Stimulated activated CD4-positive, alpha-beta T cell treated with anti-CD3 and anti-CD28 coated beads, Interleukin-2, amount 100 ng/mL, for 48 hours (primary cell): ENCODE measurements around the gene POLR3E.
"Not testable (repeated sequence)": the region's sequence is repeated elsewhere in the genome, so short reads cannot be mapped to it uniquely, and the experiment has no call there.

Source experiments
- DNase-seq, 2 donors: peaks; one replicate each; pipeline ENCODE4 v3.0.0-alpha.2; 2020

The POLR3E gene

DNA sequence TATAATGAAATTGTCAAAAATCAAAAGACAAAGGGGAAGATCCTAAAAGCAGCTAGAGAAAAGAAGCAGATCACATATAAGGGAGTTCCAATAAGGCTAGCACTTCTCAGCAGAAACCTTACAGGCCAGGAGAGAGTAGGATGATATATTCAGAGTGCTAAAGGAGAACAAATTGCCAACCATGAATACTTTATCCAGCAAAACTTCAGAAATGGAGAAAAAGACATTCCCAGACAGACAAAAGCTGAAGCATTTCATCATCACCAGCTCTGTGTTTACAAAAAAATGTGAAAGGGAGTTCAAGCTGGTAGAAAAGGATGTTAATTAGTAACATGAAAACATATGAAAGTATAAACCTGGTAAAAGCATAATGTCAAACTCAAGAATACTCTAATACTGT, 39.8 kb downstream of the POLR3E start:
- DNase-seq = no peak

DNA sequence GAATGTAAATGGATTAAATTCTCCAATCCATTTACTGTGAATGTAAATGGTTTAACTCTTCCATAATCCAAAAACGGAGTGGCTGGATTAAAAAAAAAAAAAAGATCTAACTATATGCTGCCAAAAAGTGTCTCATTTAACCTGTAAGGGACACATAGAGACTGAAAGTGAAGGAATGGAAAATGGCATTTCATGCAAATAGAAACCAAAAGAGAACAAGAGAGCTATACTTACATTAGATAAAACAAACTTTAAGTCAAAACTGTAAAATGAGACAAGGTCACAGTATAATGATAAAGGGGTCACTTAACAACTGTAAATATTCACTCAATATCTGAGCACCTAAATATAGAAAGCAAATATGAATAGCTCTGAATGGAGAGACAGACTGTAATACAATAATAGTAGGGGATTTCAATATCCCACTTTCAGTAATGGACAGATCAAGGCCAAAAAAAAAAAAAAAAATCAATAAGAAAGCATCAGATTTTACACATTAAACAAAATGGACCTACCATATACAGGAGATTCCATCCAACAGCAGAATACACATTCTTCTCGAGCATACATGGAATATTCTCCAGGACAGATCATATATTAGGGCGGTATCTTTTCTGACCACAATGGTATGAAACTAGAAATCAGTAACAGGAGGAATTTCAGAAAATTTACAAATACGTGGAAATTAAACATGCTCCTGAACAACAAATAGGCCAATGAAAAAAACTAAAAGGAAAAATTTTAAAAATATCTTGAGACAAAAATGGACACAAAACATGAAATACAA, 40.8 kb downstream of the POLR3E start:
- DNase-seq = no peak

DNA sequence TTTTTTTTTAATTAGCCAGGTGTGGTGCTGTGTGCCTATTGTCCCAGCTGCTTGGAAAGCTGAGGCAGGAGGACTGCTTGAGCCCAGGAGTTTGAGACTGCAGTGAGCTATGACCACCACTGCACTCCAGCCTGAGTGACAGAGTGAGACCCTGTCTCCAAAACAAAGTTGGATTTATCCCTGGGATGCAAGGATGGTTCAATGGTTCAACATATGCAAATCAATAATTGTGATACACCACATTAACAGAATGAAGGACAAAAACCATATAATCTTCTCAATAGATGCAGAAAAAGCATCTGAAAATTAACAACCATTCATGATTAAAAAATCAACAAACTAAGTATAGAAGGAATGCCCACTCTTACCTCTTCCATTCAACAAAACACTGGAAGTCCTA, 43.7 kb downstream of the POLR3E start:
- no peak for DNase-seq

DNA sequence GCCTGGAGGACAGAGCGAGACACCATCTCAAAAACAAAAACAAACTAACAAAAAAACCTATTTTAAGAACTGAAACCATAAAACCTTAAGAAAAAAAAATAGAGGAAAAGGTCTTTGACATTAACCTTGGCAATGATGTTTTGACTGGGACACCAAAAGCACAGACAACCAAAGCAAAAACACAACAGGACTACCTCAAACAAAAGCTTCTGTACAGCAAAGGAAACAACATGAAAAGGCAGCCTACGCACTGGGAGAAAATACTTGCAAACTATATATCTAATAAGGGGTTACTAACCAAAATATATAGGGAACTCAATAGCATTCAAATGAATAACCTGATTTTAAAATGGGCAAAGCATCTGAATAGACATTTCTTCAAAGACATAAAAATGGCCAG, 44.9 kb downstream of the POLR3E start:
- DNase-seq = no peak

DNA sequence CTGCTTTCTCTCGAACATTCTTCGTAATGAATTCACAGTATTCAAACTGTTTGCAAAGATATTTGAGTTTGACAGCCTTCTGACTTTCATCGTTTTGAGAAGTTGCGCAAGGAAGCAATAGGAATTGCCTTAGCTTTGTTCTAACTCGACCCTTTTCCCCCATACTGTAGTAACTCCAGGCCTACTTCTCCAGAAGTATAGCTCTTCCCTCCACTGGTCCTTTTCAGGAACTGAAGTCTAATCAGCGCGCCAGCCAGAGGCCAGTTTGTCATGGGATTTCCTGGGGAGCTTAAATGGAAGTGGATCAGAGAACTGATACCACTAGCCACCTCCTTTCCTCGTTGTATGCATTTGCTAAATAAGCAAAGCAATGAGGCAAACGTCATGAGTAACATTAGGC, 49.3 kb downstream of the POLR3E start:
- no peak for DNase-seq

DNA sequence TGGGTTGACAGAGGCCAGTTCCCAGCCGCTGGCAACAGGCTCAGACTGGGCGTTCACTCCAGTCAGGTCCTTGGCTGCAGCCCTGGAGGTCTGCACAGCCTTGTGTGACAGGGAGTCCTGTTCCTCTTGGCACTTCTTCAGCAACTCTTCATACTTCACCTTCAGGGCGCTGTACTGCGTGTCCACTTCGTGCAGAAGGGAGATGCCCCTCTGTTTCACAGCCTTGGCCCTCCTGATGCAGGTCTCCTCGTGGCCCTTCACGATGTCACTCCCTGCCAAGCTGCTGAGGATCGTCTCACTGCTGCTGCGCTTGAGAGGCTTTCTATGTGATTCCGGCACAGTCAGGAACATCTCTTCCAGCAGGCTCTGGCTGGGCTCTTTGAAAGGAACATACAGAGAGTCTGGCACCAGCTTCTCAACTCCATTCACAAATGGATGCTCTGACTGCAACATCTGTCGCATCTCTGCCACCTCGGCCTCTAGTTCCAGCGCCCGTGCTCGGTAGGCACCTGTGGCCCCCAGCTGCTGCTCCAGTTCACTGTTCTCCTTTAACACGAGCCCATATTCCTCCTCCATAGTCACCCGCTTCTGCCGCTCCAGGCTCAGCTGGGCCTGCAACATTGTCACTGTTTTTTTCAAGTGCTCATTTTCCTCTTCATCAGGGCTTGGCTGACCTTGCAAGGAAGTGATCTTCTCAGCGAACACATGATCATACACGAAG, 50.1 kb downstream of the POLR3E start:
- DNase-seq = no peak

DNA sequence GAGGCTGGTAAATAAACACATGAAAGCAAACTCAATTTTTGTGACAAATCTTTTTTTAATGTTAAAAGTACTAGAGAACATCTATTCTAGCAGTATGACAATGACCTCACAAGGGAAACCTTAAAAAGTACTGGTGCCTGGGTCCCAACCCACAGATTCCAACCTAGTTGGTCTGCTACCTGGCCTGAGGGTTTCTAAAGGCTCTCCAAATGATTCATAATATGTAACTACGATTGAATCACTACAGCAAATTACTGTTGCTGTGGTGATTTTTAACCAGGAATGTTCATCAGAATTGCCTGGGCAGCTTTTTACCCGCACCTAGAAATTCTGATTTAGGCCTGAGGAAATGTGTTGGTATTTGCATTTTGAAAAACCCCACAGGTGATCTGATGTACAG, 51.1 kb downstream of the POLR3E start:
- DNase-seq = no peak

DNA sequence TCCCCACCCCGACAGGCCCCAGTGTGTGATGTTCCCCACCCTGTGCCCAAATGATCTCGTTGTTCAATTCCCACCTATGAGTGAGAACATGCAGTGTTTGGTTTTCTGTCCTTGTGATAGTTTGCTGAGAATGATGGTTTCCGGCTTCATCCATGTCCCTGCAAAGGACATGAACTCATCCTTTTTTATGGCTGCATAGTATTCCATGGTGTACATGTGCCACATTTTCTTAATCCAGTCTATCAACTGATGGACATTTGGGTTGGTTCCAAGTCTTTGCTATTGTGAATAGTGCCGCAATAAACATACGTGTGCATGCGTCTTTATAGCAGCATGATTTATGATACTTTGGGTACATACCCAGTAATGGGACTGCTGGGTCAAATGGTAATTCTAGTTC, 53.8 kb downstream of the POLR3E start:
- DNase-seq = not testable (repeated sequence)

DNA sequence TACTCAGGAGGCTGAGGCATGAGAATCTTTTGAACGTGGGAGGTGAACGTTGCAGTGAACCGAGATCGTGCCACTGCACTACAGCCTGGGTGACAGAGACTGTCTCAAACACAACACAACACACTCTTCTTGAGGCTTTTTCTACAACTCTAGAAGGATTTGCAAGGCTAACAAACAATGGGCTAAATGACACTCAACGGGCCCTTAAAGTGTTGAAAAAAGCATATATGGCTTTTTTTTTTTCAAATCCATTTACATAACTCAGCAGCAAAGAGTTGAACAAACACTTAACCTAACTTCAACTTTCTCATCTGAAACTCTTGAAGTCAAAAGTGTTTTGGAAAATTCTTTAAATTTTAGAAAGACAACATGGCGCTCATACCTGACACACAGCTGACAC, 54.9 kb downstream of the POLR3E start:
- no peak for DNase-seq

DNA sequence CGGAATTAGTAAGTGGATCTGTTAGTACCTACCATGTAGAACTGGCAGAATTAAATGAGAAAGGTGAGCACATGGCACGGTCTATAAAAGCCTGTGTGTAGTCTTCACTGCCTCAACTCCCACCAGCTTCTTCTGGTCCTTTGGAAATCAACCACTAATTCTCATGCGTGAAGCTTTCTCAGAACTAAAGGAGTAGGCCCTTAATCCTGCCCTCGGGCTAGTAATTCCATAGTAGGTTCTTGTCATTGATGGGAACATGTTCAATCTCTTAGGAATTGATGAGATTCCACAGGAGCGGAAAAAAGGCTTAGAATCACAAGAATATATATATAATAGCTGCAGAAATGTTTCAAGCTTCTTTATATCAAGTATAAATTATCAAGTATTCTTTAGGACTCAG, 55.5 kb downstream of the POLR3E start:
- no peak for DNase-seq

DNA sequence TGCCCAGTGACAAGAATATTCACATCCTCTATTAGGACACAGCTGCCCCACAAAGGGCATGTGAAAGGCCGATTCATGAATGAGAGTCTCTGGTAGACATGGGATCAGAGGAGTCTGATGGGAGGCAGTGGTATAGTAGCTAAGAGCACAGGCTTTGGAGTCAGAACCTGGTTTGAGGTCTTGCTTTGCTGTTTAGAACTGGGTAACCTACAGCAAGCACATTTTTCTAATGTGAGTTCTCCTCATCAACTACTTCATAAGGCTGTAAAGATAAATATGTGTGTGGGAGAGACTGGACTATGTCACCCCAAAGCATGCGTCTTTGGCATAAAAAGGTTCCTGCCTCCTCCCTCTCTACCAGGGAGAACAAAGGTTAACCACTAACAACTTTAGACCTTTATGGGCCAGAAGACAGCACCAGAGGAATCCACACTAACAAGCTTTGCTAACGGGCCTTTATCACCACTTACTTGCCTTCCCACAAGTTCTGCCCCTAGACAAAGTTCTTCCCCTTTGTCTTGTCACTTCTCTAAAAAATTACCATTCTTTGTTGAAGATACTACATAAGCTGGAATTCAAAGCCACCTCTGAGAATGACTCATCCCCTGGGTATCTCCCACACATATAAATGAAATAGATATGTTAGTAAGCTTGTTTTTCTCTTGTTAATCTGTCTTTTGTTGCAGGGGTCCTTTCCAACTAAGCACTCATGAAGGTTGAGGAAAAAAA, 56.1 kb downstream of the POLR3E start:
- DNase-seq = no peak

DNA sequence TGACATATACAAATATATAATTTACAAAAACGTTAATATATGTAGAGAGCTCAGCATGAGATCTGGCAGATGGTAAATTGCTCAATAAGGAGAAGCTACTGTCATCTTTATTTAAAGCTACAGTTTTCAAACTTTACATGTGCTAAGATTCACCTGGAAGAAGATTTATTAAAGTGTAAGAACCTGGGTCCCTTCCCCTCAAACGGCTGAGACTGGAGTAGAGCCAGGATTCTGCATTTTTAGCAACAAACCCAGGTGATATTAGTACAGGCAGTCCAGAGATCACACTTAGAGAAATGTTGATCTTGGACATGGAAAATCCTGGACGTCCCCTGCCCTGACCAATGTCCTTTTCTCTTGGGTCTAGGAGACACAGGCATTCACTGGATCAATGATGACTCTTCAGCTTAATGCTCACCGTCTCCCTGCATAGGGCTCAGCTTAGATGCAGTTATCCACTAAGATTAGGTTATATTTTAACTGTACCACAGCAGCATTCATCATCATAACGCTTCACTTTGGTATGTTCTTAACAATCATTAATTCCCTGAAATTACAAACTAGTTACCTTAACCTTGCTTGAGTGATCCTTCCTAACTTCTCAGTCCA, 56.8 kb downstream of the POLR3E start:
- no peak for DNase-seq

DNA sequence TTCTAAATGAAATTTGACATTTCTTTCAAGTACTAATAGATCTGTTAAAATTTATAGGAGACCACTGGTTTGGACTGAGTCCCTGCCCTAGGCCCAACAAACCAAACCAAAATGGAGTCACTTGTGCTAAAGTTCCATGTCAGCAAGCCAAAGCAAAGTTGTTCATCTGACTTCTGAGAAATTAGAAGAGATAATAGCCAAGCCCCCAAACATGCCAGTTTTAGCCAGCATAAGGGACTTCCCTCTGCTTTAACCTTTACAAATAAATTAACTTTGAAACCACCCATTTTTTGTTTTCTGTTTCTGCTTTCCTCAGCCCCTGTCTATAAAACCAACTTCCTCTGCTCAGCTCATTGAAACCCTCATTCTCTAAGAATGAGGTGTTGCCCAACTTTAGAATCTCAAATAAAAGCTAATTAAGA, 58.3 kb downstream of the POLR3E start:
- DNase-seq = no peak

DNA sequence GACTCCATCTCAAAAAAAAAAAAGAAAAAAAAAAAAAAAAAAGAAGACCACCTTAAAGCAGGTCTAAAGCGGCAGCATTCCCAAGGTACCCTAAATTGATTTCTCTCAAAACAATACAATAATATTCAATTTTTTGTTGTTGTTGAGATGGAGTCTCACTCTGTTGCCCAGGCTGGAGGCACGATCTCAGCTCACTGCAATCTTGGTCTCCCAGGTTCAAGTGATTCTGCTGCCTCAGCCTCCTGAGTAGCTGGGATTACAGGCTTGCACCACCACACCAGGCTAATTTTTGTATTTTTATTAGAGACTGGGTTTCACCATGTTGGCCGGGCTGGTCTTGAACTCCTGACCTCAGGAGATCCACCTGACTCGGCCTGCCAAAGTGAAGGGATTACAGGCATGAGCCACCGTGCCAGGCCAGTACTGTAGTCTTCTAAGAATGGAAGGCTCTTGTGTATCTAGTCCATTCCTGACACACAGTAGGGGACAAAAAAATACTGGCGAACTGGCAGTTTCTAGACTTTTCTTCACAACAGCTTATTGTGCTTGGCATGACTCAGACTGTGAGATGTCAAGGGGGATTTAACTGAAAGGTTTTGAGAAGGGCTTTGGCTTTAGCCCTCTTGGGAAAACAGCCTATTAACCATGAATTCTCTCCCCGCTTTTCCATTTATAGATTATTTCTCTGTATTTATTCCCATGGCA, 59.9 kb downstream of the POLR3E start:
- no peak for DNase-seq

DNA sequence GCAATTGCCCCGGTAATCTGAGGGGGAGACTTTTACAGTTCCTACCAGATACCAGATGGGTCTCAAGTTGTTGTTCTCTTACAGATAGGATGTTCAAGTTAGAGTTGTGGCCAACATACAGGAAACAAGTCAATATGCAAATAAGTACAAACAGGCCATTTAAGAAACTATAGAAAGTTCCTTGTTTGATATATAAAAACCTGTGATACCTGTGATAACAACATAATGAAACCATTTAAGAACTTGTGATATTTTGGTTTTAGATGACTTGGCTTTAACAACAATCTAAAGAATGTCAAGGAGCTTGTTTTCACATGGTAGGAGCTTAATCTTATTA, 60.4 kb downstream of the POLR3E start:
- no peak for DNase-seq

DNA sequence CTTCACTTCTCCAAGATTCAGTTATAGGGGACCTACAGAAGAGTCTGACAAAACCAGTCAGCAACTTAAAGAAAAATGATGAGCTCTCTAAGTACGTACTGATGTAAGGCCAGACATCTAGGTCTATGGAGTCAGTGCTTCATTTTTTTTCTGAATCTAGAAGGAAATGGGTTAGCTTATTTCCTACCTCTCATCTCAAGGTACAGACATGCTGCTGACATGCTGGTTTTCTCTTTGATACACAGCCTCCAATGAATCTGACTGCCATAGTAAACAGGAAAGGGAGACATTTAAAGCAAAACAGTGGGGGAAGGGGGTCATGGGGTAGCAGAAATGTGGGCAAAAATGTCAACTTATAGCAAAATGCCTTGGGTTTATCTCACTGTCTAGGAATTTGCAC, 60.8 kb downstream of the POLR3E start:
- DNase-seq = no peak

DNA sequence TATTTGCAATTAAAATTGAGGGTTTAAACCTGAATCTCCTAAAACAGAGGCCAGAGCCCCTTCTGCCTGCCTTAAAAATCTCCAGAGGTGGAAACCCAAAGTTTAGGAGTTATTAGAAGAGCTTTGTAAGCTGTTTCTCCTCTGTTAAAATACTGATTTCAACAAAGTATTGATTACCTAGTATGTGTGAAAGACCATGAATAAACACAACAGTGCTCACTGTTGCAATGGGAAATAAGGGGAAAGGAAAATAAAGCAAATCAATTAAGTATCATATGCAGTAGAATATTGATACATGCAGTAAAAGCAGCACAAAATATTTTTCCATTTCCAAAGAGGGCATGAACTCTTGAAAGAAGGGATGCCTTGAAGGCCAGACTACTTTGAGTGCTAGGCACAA, 62.5 kb downstream of the POLR3E start:
- DNase-seq = no peak

DNA sequence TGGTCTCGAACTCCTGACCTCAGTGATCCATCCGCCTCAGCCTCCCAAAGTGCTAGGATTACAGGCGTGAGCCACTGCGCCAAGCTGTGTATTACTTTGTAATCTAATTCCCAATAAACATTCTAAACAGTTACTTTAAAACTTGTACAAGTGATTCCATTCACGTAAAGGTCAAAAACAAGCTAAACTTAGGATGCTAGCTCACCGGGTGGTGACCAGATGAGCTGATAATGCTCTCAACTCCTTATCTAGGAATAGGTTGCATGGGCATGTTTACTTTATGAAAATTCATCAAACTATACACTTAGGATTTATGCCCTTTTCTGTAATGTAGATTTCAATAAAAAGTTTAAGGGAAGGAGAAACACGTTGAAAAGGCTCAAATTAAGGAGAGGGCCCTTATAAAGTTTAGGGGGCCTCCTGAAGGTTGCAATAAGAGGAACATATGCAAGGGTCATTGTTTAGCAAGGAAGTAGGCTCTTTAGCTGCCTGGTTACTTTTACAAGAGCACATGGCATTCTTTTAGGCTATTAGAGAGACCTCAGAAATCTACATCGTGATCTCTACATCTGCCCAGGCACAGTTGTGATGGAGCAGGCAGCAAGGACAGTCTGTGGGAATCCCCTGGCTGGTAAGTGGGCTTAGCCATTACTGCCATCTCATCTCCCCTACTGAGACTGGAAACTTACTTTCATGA, 63.9 kb downstream of the POLR3E start:
- DNase-seq = no peak

DNA sequence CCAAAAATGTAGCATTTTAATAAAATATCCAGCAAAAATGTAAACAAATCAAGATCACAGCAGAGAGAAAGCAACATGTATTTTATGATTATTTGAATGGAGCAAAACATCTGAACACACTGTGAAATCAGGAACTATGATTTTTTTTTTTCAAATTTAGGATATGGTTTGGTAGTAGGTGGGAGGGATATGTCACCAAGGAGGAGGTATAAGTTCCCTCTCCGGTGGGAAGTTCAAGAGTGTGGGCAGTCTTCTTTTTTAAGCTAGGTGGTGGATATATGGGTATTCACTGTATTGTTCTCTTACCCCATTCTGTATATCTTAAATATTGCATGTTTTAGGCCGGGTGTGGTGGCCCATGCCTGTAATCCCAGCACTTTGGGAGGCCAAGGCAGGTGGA, 67.0 kb downstream of the POLR3E start:
- DNase-seq = no peak

DNA sequence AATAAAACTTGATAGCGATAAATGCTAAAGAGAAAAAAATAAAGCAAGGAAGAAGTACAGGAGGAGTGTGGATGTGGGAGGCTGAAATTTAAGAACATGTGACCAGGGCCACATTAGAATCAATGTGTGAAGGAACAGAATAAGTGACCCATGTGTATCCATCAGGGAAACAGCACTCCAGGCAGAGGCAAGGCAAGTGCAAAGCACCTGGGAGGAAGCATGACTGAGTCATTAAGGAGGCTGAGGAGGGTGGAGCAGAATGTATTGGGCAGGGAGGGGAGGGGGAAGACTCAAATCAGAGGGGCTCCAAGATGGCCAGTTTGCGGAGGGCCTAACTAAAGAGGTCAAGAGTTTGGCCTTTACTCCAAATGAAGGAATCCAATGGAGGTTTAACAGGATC, 69.2 kb downstream of the POLR3E start:
- DNase-seq = no peak

DNA sequence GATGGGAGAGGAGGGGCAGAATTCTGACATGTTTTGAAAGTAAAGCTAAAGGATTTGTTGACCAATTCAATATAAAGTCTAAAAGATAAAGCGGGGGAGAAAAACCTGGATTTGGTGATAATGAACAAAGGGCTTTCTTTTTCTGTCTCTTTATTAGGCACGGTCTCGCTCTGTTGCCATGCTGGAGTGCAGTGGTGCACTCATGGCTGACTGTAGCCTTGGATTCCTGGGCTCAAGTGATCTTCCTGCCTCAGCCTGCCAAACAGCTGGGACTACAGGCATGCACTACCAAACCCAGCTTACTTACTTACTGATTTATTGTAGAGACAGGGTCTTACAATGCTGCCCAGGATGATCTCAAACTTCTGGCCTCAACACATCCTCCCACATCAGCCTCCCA, 69.7 kb downstream of the POLR3E start:
- DNase-seq = no peak

DNA sequence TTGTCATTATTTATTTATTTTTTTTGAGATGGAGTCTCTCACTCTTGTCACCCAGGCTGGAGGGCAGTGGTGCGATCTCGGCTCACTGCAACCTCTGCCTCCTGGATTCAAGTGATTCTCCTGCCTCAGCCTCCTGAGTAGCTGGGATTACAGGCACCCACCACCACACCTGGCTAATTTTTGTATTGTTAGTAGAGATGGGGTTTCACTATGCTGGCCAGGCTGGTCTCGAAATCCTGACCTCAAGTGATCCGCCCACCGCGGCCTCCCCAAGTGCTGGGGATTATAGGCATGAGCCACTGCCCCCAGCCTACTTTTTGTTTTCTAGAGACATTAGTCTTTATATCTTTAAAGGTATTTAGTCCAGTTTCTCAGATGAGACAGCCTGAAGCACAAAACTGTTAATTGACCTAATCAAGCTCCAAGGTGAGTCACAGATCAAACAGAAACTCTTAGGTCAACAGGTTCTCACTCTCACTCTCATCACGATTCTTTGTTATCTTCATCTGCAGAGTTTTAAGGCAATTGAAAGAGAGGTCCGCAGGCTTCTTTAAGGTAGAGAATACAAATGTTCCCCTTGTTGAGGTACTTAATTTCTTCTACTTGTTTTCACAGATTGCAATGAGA, 71.1 kb downstream of the POLR3E start:
- DNase-seq = not testable (repeated sequence)
